Activated CD4-positive, alpha-beta T cell treated with anti-CD3 and anti-CD28 coated beads, Interleukin-2, amount 50 U/mL, for 1 hour (primary cell): ENCODE data around the gene SMAD3.

Experiments
- DNase-seq: peaks from one replicate; pipeline ENCODE4 v3.0.0-alpha.2; 2020

The SMAD3 gene

DNA sequence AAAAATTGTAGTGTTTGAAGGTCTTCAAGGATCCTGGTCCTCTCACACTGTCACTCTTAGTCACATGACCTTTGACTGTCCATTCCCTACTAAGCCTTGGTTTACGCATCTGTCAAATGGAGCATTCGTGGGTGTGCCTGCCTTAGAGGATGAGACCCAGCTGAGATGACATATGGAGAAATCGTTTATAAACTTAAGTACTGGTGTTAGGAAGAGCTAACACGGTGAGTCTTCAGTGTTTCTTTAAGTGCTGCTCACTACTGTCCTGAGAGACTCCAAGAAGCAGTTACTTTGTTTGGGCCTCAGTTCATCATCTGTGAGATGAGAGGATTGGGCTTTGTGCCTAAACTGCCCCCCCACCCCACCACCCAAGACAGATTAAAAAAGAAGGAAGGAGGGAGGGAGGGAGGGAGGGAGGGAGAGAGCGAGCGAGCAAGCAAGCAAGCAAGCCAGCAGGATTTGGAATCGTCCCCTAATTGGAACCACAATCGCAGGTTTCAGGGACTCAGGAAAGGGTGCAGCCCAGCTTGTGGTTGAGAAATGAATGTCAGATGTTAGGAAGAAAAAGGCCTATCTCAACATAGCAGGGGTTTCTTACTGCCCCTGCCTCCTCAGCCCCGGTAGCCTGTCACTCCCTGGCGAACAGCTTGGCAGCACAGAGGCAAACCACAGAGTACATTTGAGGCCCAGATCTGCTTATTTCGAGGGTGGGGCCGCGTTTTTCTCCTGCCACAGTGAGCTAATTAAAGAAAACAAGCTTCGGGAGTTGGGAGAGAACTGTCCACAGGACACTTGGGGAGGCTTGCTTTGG is 32.7 kb downstream of the SMAD3 start:
- DNase-seq, result peak; percentile 49

DNA sequence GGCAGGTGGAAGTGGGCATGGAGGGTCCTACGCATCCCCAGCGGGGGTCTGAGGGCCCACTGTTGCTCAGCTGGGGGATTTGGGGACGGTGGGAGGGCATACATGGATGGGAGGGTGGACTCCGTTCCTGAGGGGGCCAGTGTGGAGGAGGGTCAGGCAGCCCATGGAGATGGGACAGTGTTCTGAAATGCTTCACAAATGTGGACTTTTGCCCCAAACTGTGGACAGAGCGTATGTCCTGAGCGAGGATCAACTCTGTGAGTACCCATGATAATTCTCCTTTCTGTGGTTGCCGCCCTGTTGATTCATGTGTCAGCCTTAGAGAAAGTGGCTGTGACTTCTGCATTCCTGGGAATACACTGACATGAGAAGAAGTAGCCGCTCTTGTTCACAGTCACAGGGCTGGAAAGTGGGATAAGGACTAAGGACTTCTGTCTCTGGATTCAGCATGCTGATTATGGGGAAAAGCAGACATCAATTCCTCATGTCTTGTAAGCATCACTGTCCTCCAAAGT is 33.4 kb downstream of the SMAD3 start:
- DNase-seq, result no peak

DNA sequence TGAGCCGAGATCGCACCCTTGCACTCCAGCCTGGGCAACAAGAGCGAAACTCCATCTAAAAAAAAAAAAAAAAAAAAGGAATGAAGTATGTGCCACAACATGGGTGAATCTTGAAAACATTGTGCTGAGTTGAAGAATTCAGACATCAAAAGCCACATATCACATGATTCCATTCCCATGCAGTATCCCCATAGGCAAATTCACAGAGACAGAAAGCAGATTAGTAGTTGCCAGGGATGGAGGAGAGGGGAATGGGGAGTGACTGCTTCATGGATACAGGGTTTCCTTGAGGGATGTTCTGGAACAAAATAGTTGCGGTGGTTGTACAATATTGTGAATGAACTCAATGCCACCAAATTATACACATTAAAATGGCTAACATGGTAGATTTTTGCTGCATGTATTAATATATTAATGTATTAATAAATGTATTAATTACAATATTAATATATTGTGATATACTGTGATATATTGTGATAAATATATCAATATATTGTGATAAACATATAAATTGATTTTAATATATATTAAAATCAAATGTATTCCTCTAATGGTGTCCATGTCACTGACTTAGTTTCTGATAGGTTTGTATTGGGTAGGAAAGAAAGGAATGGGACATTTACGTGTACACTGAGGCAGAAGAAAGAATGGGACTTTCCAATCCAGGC is 34.9 kb downstream of the SMAD3 start:
- DNase-seq, result no peak

- no peak for DNase-seq
Observed at GRCh38 chr15:67100801-67101581, 35.6 kb downstream of the SMAD3 start.

GRCh38 chr15:67101911-67102598 is 36.7 kb downstream of the SMAD3 start:
- DNase-seq, result no peak

DNA sequence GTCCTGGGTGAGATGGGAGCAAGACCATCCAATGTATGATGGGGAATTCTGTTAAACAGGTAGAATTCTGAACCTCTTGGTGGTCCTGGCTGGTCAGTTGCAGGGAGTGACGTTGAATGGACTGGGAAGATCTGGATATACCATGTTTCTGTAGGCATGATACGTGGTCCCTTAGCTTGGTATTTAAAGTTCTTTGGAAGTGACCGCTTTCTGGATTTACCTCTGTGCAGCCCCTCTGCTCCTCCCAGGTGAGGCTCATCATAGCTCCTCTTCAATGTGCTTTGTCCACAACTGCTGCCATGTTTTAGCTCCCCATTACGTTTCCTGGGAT is 37.2 kb downstream of the SMAD3 start:
- no peak for DNase-seq

DNA sequence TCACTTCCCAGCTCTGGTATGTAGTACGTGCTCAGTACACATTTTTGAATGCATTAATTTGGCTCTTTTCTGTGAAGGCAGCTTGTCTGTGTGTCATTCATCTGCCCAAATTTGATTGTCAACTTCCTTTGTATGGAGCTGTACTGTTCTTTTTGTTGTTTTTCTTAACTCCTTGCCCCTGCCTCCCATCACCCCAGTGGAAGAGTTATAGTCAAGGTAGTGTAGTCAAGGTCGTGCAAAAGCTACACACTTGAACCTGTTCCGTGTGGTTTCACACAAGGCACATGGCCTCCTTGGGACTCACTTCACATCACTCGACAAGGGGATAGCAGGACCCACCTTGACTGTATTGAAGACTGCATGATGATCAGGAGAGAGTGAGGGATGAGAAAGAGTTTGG is 37.6 kb downstream of the SMAD3 start:
- no peak for DNase-seq

DNA sequence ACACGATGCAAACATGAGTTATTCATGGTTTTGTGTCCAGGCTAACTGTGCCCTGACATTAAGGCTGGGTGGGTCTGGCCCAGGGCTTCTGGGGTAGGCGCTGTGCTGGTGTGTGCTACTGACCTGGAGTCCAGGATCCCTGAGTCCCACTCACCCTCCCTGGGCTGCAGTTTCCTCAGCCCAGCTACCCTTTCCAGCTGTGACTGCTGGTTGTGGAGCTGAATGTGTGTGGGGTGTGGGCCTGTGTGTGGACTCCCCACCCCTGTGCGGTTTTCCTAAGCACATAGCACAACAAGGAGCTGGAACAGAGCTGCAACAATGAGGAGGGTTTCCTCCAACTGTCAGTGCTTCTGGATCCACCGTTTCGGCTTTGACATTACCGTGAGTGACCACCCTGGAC is 38.0 kb downstream of the SMAD3 start:
- DNase-seq, result no peak

GRCh38 chr15:67103869-67104268 is 38.5 kb downstream of the SMAD3 start:
- peak; percentile 37 for DNase-seq

GRCh38 chr15:67104510-67104909 is 39.1 kb downstream of the SMAD3 start:
- DNase-seq, result no peak

GRCh38 chr15:67105065-67105951 is 39.9 kb downstream of the SMAD3 start:
- no peak for DNase-seq

- DNase-seq, result no peak
Observed at GRCh38 chr15:67105991-67106763, 40.8 kb downstream of the SMAD3 start.

GRCh38 chr15:67106764-67107013 is 41.3 kb downstream of the SMAD3 start:
- no peak for DNase-seq

DNA sequence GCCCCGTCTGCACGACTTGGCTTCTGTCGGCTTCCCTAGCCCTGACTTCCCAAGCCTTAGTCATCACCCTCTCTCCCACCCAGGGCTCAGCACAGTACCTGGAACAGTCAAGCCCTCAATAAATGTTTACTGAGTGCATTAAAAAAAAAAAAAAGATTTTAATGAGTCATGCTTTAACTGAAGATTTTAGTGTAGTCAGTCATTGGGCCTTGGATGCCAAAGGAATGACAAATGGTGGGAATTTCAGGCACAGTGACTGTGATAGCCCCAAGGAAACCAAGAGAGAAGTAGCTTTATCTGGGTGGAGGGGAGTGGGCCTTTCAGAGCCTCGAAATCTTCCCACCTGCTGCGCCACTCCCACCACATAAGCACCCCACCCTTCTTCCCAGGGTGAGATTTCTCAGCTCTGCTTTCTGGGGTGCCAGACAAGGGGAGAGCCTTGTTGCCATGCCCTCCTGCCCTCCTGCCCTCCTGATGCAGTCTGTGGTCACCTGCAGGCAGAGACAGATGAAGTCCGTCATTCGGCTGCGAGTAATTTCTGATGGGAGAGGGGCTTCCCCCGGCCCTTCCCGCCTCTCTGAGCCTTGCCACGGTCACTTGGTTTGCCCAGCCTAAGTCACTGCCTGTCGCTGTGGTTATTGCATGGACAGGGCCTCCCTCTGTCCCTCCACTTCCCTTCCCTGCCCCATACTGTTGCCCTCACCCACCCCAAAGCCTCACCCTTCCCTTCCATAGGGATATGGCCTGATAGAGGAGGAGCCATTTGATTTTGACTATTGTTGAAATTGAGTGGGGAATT is 41.8 kb downstream of the SMAD3 start:
- DNase-seq, result no peak

GRCh38 chr15:67108122-67108961 is 42.9 kb downstream of the SMAD3 start:
- DNase-seq, result no peak

DNA sequence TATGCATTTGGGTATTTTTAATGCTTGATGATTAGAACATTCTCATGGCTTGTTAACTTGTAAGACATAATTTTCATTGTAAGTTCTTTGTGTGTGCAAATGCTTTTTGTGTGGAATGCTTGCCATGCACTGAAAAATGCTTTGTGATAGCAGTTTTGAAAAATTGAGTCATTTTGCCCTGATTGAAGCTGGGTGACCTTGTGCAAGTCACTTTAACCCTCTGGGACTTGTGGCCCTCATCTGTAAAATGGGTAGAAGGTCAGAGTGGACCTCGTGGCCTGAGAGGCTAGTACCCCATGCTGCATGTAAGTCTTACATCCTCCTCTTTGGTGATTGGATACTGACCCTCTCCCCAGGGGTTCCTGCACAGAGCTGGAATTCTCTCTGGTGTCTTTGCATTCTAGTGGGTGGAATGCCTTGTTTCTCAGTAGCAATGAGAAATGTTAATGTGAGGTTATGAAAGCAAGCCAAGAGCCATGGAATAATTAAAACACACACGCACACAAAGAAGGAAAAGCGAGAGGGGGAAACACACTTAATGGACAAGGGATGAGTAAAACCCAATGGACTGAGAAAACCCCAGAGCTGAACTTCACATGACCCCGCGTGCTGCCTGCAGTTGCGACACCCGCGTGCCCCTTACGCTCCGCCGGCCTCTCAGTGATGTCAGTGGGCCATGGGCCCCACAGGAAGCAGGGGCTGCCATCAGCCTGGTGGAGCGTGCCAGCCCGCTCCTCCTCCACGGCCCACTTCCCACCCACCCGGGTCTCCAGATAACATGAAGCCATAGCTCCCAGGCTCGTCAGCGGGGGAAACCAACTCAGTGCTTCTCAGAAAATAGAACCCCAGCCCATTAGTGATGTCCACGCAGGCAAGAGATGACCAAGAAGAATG is 44.0 kb downstream of the SMAD3 start:
- DNase-seq, result no peak

DNA sequence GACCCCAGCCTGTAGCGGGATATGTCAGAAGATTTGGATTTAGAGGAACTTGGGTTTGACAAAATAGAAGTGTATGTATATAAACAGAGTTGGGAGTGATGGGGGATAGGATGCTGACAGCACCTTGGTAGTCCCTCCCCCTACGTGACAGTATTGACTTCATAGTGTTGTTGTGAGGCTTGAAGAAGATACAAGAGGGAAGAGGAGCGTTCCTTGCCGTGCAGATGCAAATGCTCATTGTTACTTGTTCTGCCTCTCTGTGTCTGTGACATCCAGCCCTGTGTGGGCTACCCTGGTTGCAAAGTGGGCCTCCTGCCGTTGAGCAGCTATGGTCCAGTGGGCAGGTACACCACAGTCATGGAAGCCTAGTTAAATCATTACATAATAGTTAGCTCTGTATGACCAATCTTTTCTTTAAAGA is 45.0 kb downstream of the SMAD3 start:
- no peak for DNase-seq
